ENCODE results near the gene C16orf89.
"Not testable (repeated sequence)": the region's sequence is repeated elsewhere in the genome, so short reads cannot be mapped to it uniquely, and the experiment has no call there.

The C16orf89 gene

DNA sequence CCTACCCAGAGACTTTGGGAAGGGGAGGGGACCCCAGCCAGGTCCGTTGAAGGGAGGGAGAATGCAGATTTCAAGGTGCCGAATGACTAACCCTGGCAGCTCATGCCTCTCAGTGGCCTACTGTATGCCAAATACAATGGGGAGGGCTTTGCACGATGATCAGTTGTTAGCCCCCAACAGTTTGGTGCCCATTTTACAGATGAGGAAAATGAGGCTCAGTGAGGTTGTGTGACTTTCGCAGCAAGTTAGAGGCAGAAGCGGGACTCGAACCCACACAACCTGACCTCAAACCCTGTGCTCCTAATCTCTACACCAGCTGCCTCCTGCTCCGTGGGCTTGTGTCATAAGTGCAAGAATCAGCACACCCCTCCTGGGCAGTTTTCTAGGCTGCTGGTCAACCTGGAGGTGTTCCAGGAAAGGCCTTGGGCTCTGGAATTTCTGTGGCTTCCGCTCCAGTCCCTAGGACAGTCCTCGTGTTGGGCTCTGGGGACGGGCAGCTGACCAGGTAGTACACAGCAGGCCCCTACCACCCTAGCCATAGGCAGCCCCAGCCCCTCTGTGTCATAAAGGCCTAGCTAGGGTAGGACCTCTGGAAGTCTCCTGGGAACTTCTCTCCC lies 20.1 kb downstream of the C16orf89 start:
- no peak overlapping the region for H3K4me3 ChIP-seq (replicated peaks; ENCODE audit: low read depth, low read length)
- DNase-seq (ENCODE audit: low read depth), result no peak
- TF ChIP-seq, protein P1, sequence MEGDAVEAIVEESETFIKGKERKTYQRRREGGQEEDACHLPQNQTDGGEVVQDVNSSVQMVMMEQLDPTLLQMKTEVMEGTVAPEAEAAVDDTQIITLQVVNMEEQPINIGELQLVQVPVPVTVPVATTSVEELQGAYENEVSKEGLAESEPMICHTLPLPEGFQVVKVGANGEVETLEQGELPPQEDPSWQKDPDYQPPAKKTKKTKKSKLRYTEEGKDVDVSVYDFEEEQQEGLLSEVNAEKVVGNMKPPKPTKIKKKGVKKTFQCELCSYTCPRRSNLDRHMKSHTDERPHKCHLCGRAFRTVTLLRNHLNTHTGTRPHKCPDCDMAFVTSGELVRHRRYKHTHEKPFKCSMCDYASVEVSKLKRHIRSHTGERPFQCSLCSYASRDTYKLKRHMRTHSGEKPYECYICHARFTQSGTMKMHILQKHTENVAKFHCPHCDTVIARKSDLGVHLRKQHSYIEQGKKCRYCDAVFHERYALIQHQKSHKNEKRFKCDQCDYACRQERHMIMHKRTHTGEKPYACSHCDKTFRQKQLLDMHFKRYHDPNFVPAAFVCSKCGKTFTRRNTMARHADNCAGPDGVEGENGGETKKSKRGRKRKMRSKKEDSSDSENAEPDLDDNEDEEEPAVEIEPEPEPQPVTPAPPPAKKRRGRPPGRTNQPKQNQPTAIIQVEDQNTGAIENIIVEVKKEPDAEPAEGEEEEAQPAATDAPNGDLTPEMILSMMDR (IDR thresholded peaks at IDR 0.05; ENCODE audit: low read length, missing control alignments), result no peak

- not testable (repeated sequence) for DNase-seq (ENCODE audit: low read depth); H3K4me3 ChIP-seq (replicated peaks; ENCODE audit: low read depth, low read length)
These were observed 21.2 kb downstream of the C16orf89 start for GRCh38 chr16:5044581-5044980.

GRCh38 chr16:5044011-5044540 lies 21.7 kb downstream of the C16orf89 start:
- H3K4me3 ChIP-seq (replicated peaks; ENCODE audit: low read depth, low read length), result no peak overlapping the region
- TF ChIP-seq, protein P1 (IDR thresholded peaks at IDR 0.05; ENCODE audit: low read length, missing control alignments), result no peak
- DNase-seq (ENCODE audit: low read depth), result no peak

- TF ChIP-seq, protein P1 (IDR thresholded peaks at IDR 0.05; ENCODE audit: low read length, missing control alignments), result no peak
- DNase-seq (ENCODE audit: low read depth), result no peak
These were observed 23.1 kb downstream of the C16orf89 start for GRCh38 chr16:5042574-5043171.

GRCh38 chr16:5041600-5042133 lies 24.1 kb downstream of the C16orf89 start:
- no peak overlapping the region for H3K4me3 ChIP-seq (replicated peaks; ENCODE audit: low read depth, low read length)
- DNase-seq (ENCODE audit: low read depth), result peak; percentile 31
- TF ChIP-seq, protein P1 (IDR thresholded peaks at IDR 0.05; ENCODE audit: low read length, missing control alignments), result no peak

More at GRCh38 chr16:5042574-5043171, 23.1 kb downstream of the C16orf89 start:
- no peak overlapping the region for H3K4me3 ChIP-seq (replicated peaks; ENCODE audit: low read depth, low read length)

- no peak for DNase-seq (ENCODE audit: low read depth)
- H3K4me3 ChIP-seq (replicated peaks; ENCODE audit: low read depth, low read length), result no peak overlapping the region
- TF ChIP-seq, protein P1 (IDR thresholded peaks at IDR 0.05; ENCODE audit: low read length, missing control alignments), result no peak
These were observed 25.3 kb downstream of the C16orf89 start for GRCh38 chr16:5040451-5040850.

- peak; percentile 51 for DNase-seq (ENCODE audit: low read depth)
- TF ChIP-seq, protein P1 (IDR thresholded peaks at IDR 0.05; ENCODE audit: low read length, missing control alignments), result no peak
These were observed 29.3 kb downstream of the C16orf89 start for GRCh38 chr16:5036228-5037156.

More at GRCh38 chr16:5036228-5037156, 29.3 kb downstream of the C16orf89 start:
- no peak overlapping the region for H3K4me3 ChIP-seq (replicated peaks; ENCODE audit: low read depth, low read length)
